ENCODE measurements around the gene DNAI1.
"Not testable (repeated sequence)": the region's sequence is repeated elsewhere in the genome, so short reads cannot be mapped to it uniquely, and the experiment has no call there.

The DNAI1 gene

DNA sequence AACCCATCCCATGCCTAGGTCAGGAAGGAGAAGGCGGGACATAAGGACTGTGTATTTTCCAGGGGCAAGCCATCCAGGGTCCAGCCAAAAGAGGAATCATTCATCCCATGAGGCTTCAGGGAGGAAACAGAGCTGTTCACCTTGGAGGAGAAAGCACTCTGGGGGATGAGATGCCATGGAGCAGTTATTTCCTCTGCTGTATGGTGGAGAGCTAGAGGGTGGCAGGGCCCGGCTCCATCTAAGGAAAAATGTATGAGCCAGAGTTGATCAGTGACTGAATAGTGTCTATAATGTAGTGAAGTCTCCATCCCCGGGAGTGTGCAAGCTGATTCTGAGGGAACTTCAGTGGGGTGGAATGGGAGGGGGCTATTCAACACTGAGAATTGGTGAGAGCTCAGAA lies 56.2 kb downstream of the DNAI1 start:
- no peak for DNase-seq

- no peak for DNase-seq
Observed at GRCh38 chr9:34515959-34516358, 57.4 kb downstream of the DNAI1 start.

DNA sequence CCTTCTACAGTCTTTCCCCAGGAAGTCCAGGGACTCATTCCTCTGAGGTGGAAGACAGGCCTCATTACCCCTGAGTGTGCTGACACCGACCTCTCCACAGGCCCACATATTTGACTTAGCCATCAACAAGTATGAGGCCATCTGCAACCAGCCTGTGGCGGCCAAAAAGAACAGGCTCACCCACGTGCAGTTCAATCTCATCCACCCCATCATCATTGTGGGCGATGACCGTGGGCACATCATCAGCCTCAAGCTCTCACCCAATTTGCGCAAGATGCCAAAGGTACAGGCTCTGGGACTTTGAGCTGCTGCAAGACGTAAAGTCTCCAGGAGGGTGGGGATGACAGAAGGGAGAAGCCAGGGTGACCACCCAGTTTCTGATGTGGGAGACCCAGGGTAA lies 58.6 kb downstream of the DNAI1 start:
- no peak for DNase-seq

DNA sequence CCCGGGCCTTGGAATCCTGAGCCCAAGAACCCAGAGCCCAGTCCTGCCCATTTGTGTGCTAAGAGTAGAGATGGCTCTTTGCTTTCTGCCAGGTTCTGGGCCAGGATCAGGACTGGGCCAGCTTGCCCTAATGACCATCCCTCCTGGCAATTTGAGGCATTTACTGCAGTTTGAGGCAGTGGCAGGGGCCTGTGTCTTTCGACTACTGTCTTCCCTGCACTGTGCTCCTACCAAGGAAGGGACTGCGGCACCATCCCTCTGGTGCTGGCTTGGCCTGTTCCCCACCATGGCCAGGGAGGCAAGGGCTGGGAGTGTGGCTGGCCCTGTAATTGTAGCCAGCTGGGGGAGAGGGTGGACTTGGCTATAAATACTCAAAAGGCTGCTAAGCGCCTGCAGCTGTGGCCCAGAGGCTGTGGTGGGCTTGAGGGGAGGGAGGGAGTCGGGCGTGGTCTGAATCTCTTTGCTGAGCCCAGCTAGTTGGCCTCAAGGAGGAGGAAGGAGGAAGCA lies 59.6 kb downstream of the DNAI1 start:
- DNase-seq, result no peak

DNA sequence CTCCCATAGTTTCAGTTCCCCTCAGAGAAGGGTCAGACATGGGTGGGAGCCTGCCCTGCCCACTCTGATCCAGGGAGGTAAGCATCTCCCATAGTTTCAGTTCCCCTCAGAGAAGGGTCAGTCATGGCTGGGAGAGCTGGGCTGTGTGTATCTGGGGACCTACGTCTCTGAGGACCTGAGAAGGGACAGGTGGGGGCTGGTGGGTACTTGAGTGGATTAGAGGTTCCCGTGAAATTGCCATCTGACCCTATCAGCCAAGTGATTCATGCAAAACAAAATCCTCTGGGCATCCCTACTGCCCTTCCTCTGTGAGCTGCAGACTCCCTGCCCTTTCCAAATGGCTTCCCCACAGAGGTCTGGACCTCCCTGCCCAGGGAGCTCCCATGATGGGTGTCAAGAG lies 60.3 kb downstream of the DNAI1 start:
- no peak for DNase-seq

- no peak for DNase-seq
Observed at GRCh38 chr9:34519321-34520020, 60.9 kb downstream of the DNAI1 start.

- DNase-seq, result no peak
Observed at GRCh38 chr9:34520096-34520495, 61.5 kb downstream of the DNAI1 start.

DNA sequence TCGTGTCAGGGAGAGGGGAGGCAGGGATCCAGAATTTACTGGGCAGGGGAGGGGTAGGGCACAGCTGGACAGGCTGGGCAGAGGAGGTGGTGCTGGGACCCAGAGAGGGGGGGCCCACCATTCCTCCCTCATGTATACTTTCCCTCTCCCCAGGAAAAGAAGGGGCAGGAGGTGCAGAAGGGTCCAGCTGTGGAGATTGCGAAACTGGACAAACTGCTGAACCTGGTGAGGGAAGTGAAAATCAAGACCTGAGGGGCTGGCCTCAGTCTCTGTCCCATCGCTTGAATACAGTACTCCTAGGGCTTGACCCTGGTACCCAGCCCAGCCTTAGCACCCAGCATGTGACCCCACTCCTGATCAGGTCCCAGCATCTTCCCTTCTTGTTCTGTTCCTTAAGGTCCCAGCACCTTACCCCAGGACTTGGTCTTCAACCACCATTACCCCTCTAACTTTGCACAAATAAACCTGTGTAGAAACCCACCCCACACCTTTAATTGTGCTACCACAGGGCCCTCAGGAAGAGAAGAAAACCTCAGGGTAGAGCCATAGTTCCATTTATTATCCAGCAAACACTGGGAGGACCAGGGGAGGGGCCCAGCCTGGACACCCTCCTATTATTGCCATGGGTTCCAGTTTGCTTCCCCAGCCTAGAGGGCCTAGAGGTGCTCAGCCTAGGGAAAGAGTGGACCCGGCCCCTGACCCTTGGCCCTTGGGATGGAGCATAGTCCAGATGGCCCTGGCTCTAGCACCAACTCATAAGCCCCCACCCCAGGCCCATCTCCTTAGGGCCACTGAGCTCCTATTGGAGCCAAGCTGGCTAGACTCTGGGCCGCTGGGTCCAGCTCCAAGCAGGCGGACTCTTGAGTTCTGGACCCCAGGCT lies 62.1 kb downstream of the DNAI1 start:
- DNase-seq, result no peak

DNA sequence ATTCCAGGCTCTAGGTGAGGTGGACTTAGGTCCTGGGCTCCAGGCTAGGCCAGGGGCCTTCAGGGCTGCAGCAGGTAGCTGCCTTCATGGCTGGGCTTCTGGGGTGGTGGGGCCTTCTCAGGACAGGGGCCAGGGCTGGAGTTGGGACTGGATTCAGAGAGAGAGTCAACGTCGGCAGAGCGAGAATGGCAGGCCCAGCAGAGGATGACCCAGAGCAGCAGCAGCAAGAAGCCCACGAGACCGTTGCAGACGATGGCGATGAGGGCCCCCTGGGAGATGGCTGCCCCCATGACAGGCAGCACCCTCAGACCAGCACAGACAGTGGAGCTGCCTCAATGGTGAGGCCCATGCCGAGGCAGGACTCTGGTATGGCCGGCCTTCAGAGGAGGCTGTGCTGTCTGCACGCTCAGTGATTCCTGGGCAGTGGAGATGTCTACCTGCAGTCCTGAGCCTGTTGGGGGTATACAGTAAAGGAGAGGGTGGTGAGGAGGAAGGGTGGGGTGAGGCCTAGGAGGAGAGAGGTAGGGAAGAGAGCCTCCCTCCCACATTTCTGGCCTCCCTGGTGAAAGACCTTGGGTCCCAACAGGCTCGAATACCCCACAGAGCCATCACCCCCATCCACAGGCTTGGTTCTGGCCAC lies 62.9 kb downstream of the DNAI1 start:
- no peak for DNase-seq

GRCh38 chr9:34522091-34522887 lies 63.7 kb downstream of the DNAI1 start:
- no peak for DNase-seq

DNA sequence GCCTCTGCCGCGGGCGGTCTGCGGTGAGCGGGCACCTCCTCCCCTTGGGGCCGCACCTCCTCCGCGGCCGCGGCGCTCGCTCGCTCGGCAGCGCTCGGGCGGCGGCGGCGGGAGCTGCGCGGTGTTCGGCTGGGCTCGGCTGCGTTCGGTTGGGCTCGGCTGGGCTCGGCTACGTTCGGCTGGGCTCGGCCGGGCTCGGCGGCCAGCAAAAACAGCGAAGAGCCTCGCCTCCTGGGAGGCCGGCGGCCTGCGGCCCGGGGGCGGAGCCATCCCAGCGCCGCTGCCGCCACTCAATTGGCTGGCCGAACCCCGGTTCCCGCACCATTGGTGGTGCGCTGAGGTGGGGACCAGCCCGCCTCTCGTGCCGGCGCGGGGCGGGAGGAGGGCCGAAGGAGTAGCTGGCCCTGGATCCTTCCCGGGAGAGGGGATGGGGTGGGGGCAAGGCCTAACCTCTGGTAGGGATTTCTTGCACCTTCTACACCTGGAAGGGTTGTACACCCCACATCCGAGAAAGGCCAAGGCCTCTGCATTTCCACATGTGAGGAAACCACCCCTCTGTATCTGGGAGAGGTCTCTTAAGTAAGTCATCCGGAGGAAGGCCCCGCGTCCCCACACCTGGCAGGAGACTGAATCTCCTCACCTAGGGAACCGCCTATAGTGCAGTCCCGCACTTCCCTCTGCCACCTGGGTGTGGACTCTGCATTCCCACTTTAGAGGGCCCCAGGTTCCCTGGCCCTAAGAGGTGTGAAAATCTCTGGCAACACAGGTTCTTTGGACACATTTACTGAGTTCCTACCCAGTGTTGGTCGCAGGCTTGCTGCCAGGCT lies 64.6 kb downstream of the DNAI1 start, which contains the start of gene ENHO:
Gene ENHO, minus strand, starts transcription at position 20 of the 827 bp plus-strand sequence. CDS start 1,295 bp downstream, outside the sequence.
- peak; percentile 86 for DNase-seq

DNA sequence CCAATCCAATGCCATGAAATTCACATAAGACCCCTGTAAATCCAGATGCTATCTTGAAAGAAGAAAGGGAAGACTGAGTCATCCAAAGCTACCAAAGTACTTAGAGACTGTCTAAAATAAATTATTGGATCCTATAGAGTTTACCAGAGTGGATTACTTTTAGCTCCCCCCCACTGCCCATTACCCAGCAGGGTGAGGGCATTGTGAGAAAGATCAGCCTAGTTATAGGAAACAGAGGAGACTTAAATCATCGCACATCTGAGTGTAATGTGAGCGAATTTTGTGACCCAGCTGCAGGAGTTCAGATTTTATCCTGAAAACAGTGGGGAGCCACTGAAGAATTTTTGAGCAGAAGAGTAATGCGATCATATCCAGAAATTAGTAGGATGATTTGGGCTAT lies 65.7 kb downstream of the DNAI1 start:
- DNase-seq, result no peak

DNA sequence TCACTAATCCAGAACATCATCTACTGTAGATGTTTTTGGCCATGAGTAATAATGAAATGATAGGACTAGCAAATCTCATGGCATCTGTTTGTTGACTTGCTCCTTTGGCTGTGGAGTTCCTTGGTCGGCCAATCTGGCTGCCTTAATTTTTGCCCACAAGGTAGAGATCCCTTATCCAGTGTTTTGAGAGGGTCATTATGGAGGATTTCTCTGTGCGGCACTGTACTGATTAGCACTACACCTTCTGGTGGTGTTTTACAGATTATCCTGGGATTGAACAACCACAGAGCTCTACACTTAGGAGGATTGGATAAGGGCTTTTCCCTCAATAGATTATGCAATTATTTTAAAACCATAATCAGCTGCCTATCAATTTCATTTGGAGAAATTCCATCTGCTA lies 67.4 kb downstream of the DNAI1 start:
- no peak for DNase-seq

- not testable (repeated sequence) for DNase-seq
Observed at GRCh38 chr9:34532041-34532440, 73.4 kb downstream of the DNAI1 start.

GRCh38 chr9:34536685-34537084 lies 78.1 kb downstream of the DNAI1 start:
- DNase-seq, result no peak

DNA sequence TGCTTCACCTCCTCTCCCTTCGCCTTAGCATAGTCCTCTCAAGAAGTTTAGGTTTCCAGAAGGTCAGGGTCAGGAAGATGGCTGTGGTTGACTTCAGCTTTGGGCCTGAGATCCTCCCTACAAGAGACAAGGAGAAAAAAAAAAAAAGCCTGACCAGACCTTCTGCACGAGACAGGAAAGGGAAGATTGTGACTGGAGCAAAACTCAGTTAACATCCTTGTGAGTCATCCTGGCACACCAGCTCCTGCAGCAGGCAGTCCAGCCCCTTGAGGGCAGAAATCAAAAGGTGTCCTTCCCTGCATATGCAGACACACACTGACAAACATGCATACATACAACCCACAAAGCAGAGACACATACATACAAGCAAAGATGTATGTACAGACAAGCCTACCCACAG lies 82.2 kb downstream of the DNAI1 start:
- peak; percentile 42 for DNase-seq

DNA sequence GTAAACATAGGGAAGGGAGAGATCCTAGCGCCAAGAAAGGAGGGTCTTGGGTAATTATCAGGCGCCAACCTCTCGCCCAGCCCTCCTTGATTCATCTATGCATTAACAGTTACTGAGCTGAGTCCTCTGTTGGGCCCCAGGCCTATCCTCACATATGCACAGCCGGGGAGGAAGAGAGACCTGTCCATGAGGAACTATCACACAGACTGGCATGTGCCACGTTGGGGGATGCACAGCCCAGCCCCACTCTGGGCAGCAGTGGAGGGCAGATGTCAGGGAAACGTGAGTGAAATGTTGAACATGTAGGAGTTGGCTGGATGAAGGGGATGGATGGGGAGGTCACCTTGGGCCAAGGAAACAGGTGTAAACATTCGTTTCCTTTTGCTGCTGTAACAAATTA lies 82.9 kb downstream of the DNAI1 start:
- DNase-seq, result no peak

DNA sequence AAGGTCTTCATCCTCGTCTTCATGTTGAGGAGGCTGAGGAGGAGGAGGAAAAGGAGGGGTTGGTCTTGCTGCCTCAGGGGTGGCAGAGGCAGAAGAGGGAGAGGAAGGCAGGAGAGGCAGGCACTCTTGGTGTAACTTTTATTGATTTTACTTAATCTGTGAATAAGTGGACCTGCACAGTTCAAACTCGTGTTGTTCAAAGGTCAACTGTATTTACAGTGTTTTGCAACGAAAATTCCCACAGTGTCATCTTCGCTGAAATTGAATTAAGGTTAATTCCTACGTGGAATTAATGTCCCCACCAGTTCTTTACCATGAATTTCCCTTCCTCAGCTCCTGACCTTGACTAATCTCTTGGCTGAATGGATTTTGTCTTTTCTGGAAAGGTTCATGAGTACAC lies 85.4 kb downstream of the DNAI1 start:
- no peak for DNase-seq

GRCh38 chr9:34545497-34545896 lies 86.9 kb downstream of the DNAI1 start:
- DNase-seq, result no peak

DNA sequence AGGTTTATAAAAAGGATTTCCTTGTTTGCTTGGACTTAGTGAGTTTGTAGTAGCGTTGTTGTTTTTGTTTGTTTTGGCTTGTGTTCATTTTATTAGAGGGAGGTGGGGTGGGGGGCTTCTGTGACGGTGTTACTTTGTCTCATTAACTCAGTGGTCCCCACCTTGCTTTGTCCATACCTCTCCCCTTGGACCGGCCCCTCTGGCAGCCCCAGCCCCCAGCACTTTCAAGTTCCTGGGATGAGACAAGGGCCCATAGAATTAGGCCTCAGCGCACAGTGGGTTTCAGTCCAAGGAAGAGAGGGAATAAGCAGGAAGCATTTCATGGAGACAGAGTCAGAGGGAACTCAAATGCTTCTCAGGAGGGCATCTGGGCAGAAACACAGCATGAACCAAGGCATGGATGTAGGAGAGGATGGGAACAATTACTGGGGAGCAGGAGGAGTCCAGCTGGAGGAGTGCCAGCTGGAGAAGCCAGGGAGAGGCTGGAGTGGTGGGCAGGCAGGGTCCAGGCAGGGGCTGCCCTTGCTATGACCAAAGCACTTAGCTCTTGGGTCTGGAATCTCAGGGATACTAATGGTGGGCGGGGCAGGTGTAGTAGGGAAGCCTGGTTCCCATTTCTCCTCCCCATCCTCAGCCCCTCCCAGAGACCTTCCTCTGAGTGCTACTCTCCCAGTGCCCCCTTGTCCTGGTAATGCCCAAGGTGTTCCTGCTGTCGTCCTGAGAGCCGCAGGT lies 87.7 kb downstream of the DNAI1 start:
- no peak for DNase-seq
